Stimulated activated CD8-positive, alpha-beta memory T cell treated with anti-CD3 and anti-CD28 coated beads, Interleukin-4, amount 100 ng/mL, for 1 hour (primary cell): ENCODE measurements around the gene OSBPL3.

Experiments
- DNase-seq, 2 donors: peaks; one replicate each; pipeline ENCODE4 v3.0.0-alpha.2; 2020; ENCODE audit warnings: low read depth in 2 of 2, low spot score in 1 of 2

Gene OSBPL3

DNA sequence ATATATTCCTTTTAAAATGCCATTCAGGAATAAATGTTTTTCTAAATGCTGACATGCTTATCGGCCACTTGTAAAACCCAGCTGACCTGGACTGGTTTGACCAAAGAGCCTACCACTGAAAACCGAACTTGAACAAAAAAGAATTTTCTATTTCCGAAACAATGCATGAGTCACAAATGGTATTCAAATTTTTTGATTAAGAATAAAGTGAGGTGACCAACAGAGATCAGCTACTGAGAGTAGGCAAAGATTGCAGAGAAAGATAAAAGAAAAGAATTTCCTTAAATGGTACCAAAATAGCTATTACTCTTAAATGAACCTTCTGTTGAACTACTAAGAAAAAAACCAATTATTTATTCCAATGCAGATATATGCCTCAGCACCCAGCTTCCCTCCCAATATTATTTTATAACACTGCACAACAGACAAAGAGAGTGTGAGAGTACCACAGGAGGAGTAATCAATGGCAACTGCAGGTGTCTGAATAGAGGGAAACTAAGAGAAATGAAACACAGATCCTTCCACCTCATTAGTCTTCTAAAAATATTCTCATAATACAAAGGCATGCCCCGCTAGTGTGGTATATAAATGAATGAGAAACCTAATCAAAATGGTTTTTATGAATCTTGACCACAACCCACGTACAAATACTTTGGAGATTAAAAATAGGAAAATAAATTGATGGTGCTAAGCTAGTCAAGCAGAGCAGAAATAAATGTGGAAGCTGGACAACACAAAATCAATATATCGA lies 20.1 kb downstream of the OSBPL3 start:
- no peak for DNase-seq

DNA sequence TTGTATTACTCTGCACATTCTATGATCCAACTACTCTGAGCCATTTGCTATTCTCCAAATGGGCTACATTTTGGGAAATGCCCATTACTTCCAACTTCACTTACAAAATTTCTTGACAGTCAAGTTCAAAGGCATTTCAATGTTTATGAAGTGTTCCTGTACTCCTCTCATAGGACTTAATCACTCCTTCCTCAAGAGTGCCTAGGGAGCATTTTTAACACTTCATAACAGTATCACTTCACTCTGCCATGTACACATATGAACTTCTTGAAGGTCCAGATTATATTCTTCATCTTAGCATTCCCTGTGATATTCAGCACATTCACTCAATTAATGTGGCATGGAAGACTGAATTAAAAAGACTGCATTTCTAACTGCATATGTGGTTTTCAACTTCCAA lies 21.6 kb downstream of the OSBPL3 start:
- no peak for DNase-seq

DNA sequence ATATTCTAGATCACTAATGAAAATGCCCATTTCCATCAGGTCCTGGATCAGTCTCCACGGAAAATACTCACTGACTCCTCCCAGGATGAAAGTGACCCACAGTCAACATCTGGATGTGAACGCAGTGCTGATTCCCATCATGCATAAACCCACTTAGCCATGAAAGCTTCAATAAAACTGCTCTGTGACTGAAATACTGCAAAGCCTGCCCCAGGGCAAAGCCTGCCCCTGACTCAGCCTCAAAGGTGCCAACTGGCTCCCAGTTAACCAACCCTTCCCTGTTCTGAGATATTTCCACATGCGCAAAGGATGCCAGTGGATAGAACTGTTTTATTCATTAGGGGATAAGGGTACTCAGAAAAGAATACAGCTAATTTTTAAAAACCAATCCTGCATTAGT lies 24.0 kb downstream of the OSBPL3 start:
- no peak for DNase-seq

DNA sequence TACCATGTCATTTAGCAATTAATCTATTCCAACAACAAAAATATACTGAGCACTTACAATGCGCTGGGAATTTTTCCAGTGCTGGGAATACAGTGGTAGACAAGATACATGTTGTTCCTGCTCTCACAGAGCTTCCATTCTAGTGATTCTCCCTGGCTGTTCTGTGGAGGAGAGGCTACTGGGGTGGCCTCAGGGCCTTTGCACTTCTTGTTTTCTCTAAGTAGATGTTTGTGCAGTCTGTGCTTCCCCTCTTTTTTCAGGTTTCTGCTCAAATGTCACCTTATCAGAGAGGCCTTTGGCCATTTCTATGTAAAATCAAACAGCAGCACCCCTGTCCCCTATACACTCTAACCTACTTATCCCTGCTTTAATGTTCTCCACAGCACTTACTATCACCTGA lies 24.7 kb downstream of the OSBPL3 start:
- no peak for DNase-seq

DNA sequence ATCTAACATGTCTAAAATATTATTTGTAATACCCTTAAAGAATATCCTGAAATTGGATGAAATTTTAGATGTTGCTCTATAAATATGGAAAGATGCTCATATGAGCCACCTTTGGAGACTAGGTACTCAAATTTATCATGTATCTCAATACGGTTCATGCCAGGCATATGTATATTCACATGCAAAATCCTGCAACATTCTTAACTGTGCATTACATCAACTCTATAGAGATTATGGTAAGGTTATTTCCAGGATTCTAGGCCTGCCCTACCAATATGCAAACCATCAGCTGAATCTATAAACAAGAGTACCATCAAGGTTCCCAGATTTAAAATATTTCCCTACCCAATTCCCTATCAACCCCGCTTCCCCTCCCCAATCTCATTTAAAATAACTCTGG lies 27.5 kb downstream of the OSBPL3 start:
- DNase-seq, result no peak

DNA sequence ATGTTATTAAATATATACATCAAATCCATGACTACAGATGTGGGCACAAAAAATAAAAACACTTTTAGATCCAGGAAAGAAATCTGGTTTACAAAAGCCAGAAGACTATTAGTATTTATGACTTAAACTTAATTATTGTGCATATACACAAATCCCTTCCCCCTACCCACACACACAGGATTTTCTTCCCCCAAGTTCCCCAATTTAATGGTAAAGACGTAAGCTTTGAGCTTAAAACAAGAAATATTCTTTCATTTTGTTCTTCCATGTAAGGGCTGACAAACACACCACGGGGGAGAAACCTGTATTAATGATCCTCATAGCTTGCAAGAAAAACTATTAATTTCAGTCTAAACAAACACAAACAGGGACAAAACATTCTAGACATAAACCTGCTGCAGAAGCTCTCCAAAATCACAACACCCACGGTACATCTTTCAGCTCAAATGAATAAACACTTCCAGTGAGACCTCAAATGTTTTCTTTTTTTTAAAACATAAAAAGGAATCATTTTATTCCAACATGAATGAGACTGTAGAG lies 28.5 kb downstream of the OSBPL3 start:
- DNase-seq, result no peak

DNA sequence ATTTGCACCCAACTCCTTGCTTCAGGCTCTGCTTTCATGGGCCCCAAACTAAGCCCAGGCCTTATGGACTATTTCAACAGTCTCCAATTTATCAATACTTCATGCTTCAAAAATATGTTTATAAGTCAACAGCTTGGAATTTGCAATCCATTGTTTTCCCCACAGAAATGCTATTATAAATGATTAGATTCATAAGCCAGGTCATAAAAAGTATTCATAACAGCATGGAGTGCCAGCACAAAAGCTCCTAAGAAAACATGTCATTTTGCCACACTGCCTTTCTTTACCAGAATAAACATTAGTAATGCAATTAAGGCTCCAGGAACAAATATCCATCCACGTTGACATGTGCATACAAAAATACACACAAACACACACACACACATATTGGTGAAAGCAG lies 30.1 kb downstream of the OSBPL3 start:
- DNase-seq, result no peak

DNA sequence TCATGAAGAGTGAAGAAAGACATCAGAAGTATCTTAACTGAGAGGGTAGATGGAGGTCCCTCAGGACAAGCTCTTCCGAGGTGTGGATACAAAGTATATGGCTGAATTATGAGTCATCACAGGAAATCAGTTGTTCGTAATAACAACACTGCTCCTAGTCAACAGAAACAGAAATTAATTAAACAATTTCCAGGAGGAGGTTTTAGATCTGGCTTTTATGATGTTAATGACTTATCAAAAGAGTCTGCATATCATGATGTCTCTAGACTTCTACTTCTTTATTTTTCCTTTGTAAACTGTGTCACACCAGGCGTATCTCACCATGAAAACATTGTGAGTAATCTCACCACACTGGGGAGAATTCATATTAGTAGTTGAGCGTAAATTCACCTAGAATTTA lies 31.2 kb downstream of the OSBPL3 start:
- DNase-seq, result no peak

DNA sequence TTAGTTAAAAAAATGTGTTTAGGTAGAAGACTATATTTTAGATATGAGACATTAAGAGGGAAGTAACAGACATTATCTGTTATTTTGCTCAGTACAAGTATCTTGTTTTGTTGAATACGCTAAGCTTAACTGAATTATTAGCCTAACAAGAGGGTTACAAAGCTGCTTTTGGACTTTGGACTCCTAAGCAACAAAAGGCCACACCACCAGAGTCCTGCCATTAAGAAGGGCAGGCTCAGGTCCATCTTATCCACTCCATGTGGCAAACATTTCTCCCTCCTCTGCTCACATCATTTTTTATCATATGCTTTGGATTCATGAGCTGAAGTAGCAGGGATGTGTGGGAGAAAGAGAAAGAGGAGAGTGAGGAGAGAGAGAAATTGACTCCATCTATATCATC lies 33.5 kb downstream of the OSBPL3 start:
- DNase-seq, result no peak

DNA sequence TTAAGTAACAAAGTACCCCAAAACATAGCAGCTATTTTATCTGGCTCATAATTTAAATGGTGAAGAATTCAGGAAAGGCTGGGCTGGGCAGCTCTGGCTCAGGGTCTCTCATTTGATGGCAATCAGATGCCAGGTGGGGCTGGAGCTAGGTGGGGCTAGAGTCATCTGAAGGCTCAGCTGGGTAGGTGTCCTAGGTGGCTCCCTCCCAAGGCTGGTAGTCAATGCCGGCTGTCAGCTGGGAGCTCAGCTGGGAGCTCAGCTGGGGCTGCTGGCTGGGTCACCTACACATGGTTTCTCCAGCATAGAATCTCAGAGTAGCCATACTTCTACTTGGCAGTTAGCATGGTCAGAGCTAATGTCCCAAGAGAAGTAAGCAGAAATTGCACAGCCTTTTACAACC lies 34.1 kb downstream of the OSBPL3 start:
- no peak for DNase-seq

DNA sequence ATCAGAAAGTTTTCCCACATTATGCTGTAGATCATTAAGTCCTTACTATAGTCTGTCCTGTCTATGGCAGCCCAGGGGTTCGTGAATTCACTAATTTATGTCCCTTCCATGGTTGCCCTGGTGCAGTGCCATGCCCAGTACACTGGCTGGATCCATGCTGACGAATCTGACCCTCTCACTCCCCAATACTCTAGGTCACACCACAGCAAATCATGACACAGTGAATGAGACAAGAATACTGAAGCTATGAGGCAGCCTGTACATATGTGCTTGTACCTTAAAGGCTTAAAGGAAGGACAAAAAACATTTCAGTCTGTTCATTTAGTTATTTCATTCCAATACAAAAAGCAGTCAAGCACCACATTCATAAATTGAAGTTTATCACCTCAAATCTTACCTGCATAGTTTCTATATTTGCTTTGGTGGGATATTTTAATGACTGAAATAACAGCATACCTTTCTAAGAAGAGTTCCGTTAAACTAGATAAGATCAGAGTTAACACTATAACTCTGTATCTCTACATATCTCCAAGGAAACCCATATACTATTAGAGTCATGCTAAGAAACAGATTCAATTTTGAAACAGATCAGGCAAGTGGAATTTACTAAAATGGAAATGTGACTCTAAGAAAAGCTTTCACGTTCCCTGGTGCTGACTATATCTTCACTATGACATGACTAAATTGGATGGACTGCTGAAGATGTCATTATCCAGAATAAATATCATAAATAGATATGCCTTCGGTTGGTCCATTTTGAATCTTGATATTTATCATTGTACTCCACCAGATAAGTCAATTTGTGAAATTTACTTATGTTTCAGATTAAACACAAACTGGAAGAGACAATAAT lies 36.7 kb downstream of the OSBPL3 start:
- no peak for DNase-seq

DNA sequence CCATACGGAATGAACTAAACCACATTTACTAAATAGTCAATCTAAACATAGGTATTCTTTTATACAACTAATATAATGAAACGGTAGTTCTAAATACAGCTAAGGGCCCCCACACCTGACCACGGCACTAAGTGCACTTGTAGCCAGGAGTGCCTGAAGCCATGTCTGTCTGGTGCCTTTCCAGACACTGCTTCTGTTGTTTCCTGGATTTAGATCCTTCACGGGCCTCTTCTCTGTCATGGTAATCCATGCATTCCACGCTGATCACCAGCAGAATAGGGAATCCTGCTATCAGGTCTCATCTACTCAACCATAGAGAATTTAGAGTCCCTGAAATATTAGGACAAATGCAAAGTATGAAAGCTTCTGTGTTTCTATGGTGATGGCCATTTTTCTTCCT lies 37.8 kb downstream of the OSBPL3 start:
- DNase-seq, result no peak

DNA sequence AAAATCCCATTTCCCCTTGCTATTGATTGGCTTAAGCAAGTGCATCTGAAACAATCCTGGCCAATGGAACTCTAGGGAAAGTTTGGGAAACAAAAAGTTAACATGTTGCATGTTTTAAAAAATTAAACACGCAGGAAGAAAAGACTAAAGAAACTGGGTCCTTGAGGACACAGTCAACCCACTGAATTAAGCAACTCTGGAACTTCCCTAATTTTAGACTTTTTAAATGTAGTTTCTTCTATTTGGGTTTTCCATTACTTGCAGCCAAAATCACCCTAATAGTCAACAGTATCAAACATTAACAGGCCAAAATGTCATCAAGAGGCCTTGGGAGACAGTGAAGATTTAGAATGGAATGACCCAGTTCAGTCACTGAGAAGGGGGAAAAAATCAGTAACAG lies 40.6 kb downstream of the OSBPL3 start:
- no peak for DNase-seq

DNA sequence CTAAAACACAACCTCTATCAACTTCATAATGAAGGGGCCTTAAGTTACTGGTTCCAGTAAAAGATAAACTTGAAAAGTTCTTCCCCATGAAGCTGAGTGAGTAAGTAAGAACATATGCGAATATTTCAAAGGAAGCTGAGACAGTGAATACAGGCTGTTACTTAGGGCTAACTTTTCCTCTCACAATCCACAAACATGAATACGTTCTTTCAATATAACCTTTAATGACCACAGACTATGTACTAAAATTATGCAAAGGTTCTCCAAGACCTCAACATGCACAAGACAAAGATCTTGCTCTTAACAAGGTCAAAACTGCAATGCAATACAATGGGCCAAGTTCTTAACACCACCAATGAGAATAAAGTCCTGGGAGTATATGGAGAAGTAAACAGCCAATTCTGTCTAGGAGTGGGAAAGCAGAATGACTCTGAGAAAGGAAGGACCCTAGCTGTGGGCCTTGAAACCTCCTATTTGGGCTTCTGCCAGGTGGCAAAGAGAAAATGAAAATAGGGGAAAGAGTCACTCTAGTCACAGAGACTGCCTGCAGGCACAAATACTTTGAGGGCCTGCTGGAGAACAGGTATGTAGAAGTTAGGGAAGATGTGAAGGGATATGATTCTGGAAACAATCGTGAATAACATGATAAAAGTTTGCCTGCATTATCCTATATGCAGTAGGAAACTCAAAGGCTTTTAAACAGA lies 43.7 kb downstream of the OSBPL3 start:
- no peak for DNase-seq

DNA sequence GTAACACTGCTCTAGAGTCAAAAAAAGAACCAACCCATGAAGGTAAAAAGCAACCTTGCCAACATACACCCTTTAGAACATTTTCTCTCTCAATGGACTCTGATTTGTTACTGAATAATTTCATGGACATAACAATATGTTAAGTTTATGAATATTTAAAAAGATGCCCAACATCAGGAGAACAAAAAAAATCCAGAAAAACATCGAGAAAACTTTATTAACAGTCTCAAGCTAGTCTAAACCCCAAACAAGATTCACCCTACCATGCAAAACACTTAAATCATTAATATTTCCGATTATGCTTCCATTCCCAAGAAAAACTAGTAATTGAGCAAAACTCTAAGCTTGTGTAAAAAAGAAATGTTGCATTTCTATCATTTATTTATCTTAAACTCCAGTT lies 46.7 kb downstream of the OSBPL3 start:
- no peak for DNase-seq

DNA sequence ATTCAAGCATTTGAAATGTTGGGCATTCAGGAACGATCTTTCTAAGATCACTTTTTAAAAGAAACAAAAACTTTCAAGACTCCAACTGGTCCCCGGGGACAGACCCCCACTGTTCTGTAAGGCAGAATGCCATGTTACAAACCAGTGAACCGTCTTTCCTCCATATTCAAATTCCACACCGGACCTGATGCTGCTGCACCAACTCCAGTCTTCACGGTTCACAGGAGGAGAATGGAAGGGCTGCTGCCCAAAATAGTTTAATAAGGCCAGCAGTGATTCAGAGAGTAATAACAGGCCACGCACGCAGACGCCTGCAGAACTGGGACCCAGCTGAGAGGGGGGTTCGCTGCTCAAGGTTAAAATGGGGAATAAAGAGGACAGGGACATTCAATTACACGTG lies 47.2 kb downstream of the OSBPL3 start:
- DNase-seq, result no peak

DNA sequence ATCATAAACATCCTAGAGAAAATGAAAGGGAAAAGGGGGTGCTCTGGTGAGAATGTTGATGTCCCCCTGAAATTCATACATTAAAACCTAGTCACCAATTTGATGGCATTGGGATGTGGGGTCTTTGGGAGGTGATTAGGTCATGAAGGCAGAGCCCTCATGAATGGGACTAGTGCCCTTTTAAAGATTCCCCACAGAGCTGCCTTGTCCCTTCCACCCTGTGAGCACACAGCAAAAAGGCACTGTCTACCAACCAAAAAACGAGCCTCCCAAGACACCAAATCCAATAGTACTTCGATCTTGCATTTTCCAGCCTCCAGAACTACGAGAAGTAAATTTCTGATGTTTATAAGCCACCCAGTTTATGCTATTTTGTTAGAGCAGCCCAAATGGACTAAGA lies 47.6 kb downstream of the OSBPL3 start:
- DNase-seq, result no peak

DNA sequence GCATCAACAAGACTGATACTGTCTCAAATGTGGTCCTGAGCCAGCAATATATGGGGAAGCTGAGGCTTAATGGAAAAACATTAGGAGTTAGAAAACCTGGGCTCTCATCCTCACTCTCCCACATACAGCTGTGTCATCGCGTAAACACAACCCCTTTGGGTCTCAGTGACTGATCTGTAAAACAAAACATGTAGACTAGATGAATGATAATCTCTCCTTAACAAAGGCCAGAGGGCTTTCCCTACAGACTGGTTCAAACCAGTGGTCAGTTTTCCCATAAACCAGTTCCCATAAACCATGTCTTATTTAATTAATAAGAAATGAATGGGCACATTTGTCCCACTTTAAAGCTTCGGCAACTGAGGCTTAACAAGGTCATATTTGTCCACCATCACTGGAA lies 48.1 kb downstream of the OSBPL3 start:
- no peak for DNase-seq

DNA sequence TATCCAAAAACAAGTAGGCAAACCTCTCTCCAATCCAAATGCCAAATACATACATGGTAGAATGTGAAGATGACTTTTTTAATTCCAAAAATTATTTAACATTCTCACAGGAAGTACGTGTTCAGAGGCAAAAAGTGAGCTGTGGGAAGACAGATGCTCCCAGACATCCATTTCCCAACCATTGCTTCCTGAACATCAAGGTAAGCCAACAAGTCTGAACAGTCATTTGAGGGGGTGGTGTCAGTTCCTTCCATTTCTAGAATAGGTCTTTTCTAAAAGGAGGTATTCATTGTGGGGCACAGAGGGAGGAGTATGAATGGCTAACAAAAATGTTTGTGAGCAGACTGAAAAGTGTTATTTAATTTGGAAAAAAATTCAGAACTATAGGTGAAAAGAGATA lies 49.1 kb downstream of the OSBPL3 start:
- DNase-seq, result no peak

DNA sequence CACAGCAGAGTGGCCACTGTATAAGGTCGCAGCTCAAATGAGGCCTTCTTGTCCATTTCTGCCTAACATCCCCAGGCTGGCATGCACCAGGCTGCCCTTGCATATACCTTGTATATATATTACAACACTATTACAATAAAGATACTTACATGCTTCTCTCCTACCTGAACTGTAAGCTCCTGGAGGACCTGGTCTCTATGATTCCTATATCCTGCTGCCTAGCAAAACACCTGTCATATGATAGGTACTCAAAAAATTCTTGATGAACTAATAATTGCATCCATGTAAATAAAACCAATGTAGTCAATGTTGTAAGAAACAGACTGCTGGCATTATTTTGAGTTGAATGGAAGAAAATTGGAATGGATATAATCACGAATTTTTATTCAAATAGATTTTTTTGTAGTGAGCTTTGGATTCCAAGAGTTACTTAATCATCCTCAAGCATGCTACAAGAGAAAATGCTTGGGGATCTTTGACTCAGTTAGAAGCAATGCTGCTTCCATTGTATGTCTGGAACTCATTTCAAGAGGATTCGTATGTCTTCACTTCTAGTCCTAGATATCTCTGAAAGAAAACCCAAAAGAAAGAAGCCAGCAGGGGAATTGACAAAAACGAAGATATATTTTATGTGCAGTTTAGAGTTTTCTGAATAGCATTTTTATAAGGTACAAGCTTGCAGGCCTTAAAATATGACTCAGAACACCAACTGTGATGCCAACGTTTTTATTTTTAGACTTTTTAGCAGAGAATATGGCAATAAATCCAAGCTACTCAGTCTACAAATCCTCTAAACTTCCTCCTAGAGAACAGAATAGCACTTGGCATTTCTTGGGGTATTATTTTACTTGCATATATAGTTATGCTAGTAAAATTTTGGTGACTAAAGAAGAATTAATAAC lies 53.1 kb downstream of the OSBPL3 start:
- DNase-seq, result no peak

DNA sequence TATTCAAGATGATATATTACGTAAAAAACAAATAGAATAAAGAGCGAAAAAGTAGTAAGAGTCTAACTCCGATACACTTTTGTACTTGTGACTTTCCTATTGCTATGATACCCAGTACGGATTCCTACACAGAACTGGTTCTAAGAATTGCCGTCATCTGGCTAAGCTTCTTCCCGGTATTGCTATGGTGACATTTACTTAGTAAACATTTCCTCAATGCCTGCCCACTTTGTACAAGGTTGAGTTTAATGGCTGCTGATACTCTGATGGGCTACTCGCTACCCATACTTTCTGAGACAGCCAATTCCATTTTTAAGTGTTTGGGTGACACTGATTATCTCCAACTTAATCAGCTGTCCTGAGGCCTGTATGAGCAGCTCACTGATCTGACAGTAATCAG lies 55.6 kb downstream of the OSBPL3 start:
- no peak for DNase-seq
